GM19023 (cell line): ENCODE measurements around the gene NDUFS7.

Experiments
- ATAC-seq: cut with Tn5 transposase; IDR thresholded peaks from one replicate; pipeline ENCODE4 v1.9.1; 2021; ENCODE audit warnings: mild to moderate bottlenecking, moderate library complexity; ENCODE audit not compliant: unreplicated experiment

NDUFS7 gene

GRCh38 chr19:1384478-1385110 lies 887 bp downstream of the NDUFS7 start:
- no peak for ATAC-seq

- ATAC-seq: no peak
These were observed 2.1 kb downstream of the NDUFS7 start for GRCh38 chr19:1385816-1386215.

DNA sequence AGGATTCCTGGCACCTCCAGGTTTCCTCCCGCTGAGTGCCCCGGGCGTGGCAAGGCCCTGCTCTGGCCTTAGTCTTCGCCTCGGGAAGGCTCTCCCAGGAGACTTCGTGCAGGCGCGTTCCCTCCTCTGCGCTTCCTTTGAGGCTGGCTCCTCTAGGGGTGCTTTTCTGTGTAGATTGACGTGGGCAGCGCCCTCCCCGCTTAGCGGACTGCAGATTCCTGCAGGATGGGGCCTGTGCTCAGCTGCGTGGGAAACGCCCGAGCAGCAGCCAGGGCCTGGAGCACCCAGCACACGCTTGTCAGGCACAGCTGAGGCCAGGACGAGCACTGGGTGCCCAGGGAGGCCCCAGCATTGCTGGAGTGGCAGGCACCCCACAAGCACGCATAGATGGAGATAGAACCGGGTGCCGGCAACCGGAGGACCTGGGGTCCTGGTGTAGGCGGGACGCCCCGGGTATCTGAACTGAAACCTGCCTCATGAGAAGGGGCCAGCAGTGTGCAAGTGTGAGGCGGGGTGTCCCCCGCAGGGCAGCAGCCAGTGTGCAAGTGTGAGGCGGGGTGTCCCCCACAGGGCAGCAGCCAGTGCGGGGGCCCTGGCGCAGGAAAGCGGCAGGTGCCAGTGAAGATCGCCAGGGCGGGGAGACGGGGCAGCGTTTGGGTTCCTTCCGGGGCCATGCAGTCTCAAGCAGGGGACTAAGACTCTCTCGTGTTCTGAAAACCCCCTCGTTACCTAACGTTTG lies 3.4 kb downstream of the NDUFS7 start:
- ATAC-seq: no peak

DNA sequence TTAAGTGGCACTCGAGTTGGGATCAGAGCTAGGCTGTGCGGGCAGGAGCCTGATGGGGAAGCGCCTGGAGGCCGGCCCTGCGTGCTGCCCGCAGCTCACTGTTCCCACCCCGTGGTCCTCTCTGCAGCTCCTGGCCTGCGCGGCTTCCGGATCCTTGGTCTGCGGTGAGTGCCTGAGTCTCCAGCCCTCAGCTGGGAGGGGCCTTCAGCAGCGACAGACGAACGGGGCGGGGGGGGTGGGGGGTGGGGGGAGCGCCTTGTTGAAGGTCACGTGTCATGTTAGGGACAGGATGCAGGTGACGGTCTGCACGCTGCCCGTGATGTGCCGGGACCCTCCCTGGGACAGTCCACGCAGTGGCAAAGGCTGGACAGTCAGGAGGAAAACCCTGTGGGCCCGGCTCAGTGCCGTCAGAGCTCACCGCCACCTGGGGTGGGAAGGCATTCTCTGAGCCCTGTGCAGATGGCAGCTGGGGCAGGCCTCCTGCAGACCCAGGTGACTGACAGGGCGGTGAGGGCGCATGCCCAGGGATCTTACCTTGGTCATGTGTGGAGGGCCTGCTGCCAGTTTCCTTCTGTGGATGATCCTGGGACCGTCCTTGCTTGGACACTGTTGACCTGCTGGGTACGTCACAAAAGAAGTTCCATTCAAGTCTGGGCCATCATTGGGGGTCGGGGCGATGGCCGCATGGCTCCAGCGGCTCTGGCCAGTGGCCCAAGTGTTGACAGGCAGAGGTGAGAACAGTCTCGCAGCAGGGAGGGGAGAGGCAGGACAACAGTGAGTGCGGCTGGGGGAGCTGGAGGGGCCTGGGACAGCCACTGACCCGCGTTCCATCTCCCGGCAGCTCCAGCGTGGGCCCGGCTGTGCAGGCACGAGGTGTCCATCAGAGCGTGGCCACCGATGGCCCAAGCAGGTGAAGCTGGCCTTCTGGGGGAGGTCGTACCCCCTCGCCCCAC lies 4.3 kb downstream of the NDUFS7 start:
- no peak for ATAC-seq

- ATAC-seq: no peak
These were observed 4.9 kb downstream of the NDUFS7 start for GRCh38 chr19:1388637-1389026.

DNA sequence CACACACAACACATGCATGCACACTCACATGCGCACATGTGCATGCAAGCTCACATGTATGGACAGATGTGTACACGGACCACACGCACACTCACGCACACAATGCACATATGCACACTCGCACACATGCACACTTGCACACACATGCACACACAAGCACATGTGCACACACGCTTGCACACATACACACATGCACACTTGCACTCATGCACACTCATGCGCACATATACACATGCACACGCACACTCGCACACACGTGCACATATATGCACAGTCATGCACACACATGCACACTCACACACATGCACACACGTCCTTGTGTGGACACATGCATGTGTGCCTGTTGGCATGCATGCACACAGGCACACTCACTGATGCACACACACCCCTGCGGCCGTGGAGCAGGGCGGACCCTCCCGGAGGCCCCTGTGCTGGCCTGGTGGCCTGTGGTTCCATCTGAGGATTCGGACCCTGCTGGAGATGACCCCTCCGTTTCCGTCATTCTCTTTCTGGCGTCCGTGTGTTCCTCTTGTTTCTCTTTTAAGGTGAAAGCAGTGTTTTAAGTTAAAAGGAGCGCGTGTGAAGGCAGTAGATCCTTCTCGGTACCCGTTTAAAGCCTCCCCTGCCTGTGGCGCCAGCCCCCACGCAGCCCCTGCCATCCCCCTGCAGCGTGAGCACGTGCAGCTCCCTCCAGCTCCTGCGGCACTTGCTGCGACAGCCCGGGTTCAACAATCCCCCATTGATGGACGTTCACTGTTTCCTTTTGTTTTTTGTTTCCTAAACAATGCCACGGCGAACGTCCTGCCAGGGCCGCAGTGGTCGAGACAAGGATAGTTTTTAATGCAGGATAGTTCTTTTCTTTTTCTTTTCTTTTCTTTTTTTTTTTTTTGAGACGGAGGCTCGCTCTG lies 5.6 kb downstream of the NDUFS7 start:
- no peak for ATAC-seq

DNA sequence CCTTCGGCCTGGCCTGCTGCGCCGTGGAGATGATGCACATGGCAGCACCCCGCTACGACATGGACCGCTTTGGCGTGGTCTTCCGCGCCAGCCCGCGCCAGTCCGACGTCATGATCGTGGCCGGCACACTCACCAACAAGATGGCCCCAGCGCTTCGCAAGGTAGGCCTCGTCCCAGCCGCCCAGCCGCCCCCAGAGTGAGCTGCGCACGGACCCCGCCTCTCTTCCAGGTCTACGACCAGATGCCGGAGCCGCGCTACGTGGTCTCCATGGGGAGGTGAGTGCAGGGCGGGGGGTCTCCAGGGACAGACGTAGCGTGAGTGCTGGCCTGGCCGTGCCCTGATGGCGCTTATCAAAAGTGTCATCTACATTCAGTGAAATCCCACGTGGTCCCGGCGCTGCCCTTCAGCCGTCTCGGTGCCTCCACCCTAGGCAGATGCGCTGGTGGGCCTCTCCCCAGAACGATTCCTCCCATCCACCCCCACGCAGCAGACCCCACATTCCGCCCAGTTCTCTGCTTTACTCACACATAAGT lies 7.2 kb downstream of the NDUFS7 start:
- no peak for ATAC-seq

DNA sequence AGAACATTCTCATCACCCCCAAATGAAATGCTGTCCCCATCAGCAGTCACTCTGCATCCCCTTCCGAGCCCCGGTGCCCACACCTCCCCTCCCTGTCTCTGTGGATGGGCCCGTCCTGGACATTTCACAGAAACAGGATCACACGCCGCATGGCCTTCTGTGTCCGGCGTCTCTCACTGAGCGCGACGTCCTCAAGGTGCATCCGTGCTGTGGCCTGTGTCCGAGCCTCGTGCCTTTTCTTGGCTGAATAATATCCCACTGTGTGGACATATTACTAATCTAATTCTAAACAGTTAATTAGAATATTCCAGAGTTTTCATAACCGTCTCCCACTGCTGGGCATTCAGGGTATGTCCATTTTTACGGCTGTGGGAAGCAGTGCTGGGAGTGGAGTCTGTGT lies 8.7 kb downstream of the NDUFS7 start:
- no peak for ATAC-seq

DNA sequence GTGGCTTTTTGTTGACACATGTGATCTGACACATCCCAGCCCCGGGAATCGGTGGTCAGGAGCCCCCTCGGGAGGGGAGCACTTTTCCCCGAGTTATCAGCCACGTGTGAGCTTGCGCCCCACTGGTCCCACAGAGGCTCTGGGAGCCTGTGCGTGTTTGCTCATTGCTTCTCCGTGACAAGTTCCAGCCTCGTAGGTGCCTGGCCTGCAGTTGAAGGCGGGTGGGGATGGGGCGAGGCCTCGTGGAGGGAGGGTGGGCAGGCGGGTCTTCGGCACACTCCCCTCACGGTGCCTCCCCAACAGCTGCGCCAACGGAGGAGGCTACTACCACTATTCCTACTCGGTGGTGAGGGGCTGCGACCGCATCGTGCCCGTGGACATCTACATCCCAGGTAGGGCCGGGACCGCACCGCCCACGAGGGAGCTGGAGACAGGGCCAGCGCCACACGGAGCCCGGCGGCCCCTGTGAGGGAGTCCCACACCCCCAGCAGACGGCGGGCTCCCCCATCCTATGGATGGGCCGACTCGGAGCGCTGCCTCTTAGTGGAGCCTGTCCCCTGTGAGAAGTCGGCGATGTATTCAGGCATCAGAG lies 9.3 kb downstream of the NDUFS7 start:
- ATAC-seq: no peak

- ATAC-seq: no peak
These were observed 10.1 kb downstream of the NDUFS7 start for GRCh38 chr19:1393841-1394240.

DNA sequence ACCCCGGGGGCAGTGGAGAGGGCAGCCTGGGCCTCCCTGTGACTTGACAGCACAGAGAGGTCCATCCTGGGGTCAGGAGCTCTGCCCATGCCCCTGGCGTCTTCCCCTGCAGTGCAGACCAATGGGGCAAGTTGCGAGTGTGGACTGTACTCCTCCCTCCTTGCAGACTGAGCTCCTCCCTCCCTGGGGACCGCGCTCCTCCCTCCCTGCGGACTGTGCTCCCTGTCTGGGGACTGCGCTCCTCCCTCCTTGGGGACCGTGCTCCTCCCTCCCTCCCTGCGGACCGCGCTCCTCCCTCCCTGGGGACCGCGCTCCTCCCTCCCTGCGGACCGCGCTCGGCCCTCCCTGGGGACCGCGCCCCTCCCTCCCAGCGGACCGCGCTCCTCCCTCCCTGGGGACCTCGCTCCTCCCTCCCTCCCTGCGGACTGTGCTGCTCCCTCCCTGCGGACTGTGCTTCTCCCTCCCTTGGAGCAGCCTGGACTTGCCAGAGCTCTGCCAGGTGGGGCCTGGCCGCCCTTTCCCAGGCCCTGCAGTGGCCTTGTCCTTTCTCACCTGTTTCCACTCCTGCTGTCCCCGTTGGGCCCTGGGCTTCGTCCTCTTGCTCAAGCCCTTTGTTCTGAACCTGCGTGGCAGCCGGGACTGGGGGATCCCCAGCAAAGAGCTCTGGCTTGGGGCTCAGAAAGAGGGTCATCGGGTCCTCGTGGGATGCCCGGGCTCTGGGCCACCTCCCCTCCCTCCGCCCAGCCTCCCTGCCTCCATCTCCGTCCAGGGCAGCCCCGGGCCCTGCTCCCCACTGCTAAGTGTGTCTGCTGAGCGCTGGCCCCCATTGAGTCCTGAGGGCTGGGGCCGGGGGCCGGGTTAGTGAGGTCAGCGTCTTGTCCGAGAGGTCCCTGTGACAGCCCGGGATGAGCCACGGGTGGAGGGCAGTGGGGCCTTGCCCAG lies 10.8 kb downstream of the NDUFS7 start:
- no peak for ATAC-seq

DNA sequence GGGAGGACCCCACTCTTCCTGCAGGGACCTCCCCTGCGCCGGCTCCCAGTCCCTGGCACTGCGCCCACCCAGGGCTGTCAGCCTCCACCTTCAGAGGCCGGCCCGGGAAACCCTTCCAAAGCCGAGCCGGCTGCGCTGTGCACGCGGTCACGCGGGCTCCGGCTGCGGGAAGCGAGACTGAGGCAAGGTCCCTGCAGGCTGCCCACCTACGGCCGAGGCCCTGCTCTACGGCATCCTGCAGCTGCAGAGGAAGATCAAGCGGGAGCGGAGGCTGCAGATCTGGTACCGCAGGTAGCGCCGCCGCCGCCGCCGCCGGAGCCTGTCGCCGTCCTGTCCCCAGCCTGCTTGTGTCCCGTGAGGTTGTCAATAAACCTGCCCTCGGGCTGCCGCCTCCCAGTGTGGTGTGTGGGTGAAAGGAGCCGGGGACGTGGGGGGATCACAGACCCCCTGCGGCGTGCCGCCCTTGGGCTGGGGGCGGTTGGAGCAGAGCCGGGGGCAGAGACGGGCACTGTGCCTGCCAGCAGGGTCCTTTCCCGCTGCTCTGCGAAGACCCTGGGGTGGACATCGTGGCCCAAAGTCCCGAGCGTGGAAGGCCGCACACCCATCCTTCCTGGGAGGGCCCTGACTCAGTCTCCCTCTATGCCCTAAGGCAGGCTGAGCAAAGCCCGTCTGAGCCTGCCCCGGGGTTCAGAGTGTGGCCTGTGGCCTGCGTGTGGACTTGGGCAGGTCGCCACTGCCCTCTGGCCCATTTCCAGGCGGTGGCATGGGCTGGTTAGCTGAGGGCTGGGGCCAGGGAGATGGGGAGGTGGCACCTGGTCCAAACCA lies 11.7 kb downstream of the NDUFS7 start:
- no peak for ATAC-seq

DNA sequence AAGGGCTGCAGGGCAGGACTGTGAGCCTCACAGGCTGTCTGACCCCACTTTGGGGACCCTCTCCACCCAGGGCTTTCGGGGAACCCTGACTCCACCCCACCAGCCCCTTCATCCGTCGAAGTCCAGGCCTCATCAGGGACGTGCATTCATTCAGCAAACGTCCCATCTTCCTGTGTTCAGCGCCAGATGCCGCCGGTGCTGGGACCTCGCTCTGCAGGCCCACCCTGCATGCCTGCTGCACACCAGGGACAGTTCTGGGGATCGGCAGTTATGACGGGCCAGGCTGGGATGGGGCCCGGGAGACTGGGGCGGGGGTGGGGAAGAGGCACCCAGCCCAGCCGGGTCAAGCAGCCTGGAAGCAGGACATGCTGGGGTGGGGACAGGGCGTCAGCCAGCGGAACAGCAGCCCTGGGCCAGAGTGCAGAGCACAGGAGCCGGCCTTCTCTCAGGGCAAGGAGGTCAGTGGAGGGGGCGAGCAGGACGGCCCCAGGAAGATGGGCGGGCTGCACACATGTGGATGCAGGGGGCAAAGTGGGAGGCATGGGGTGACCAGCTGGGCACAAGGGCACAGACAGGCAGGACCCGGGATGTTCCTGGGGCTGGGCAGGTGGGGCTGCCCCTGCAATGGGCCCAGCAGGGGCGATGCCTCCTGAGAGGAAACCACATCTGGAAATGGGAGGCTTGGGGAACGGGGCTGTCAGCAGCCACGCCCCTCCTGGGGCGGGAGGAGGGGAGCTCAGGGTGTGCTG lies 12.5 kb downstream of the NDUFS7 start:
- no peak for ATAC-seq

DNA sequence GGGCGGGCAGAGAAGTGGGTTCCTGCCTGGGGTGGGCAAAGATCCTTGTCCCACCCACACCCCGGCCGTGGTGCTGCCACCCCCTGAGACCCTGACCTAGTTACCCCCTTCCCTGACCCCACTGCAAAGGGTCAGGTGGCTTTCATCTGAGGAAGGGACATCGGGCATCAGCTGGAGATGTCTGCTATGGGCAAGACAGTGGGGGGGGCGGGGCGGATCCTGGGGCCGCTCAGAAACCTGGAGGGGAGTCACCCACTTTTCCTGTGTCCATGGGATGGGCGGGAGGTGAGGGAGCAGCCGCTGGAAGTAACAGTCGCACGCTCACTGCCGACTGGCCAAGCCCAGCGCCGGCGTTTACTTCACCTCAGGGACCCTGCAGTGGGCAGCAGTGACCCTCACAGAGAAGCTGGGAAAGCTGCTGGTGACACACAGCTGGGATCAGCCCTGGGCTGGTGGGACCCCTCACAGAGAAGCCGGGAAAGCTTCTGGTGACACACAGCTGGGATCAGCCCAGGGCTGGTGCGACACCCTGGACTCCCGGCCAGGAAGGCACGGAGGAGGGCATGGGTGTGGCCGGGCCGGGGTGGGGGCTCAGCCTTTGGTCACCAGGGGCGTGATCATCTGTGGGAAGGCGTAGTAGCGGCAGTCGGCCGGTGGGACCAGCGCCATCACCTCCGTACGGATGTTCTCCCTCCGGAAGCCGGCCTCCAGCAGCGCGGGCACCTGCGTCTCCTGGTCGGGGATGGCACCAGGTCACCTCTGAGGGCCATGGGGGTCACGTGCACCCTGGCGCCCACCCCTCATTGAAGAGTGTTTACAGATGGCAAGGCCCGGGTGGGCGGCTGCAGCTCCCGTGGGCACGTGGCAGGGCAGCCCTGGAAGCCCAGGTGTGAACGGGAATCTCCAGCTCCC lies 13.3 kb downstream of the NDUFS7 start:
- ATAC-seq: no peak

DNA sequence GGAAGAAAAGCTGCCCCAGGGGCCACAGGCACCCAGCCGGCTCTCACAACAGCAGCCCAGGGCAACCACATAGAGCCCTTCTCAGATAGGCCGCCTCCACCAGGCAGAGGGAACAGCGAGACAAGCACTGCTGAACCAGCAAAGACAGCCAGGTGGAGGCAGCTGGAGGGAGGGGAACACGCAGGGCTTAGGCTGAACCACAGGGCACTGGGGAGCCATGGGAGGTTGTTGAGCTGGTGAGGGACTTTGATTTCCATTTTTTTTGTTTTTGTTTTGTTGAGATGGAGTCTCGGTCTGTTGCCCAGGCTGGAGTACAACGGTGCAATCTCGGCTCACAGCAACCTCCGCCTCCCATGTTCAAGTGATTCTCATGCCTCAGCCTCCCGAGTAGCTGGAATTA lies 14.1 kb downstream of the NDUFS7 start:
- no peak for ATAC-seq

- no peak for ATAC-seq
These were observed 15.4 kb downstream of the NDUFS7 start for GRCh38 chr19:1399079-1399478.
